Activated CD4-positive, CD25-positive, alpha-beta regulatory T cell treated with anti-CD3 and anti-CD28 coated beads, Interleukin-2, amount 50 U/mL, for 24 hours (primary cell): ENCODE results near the gene VRK2.
"Not testable (repeated sequence)": the region's sequence is repeated elsewhere in the genome, so short reads cannot be mapped to it uniquely, and the experiment has no call there.

Source experiments
- ATAC-seq, 2 donors: fragments of 150-1000 bp; cut with Tn5 transposase; one replicate each; pipeline ENCODE4 v1.10.0; 2021; ENCODE audit warnings: mild to moderate bottlenecking in 1 of 2, moderate library complexity in 1 of 2

The VRK2 gene

DNA sequence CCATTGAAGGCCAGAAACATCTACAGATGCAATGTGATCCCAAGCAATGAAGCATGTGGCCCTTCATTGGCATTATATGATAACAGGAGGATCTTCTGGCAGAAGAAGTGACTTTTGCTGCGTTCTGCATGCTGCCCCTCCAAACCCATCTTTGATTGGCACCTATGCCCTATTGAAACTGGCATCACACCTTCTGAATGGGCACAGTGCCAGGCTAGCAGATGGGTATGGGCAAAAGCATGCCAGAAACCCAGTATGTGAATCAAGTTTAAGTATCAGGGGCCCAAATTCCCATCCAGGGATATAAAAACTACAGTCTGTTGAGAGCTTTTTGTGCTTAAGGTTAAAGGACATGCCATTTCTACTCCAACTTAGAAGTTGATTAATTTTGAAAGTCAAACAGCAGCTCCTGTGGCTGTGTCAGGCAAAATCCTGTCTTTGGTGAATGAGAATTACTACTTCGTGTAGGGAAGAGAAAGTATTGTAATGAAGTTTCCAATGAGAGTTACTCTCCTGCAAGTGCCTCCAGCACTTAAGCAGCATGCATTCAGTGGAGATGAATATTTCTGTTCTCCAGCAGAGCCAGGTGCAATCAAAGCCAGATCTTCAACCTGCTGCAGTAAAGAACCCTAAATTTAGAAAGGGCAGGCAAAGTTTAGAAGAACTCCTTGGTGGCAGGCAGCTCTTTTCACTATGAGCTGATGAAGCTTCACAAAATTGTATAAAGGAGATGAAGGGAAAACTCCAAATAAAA is 8.6 kb downstream of the VRK2 start:
- no peak for ATAC-seq

GRCh38 chr2:58056192-58056916 is 9.7 kb downstream of the VRK2 start:
- no peak for ATAC-seq

DNA sequence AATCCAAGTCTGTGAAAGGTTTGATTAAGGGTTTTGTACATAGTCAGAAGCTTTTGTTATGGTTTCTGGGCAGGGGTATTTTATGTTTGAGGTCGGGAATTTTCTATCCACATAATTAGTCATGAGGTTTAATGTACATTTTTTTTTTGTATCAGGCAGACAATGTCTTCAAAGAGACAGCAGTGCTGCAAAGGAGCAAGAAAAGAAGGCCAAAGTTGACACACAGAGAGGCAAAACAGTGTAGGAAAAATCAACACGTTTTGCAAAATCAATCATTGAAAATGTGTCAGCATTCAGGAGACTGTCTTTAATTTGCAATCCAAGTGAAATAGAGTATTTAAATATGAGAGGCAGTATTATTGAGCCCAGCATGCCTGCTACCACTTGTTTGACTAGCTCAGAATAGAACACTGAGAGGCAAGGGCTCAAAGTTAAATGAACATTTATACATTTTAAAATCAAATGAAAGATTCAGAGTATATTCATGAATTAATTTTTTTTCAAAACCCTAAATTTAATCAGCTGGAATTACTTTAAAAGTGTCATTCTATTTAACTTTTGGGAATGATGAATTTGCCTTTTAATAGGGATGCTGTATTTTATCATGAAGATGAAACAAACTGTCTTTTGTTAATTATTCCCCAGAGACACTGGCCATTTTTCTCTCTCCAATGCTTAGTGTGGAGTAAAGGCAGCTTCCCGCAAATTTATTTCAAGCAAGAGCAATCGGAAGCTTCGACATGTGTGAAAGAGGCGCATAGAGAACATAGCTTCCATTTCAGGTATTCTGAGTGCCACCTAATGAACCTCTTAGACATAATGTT is 11.3 kb downstream of the VRK2 start:
- no peak for ATAC-seq

- ATAC-seq, result no peak
Measured at GRCh38 chr2:58063641-58064040, 17.0 kb downstream of the VRK2 start.

GRCh38 chr2:58064086-58064485 is 17.5 kb downstream of the VRK2 start:
- ATAC-seq, result peak in 1 of 2 donors; percentile 55

DNA sequence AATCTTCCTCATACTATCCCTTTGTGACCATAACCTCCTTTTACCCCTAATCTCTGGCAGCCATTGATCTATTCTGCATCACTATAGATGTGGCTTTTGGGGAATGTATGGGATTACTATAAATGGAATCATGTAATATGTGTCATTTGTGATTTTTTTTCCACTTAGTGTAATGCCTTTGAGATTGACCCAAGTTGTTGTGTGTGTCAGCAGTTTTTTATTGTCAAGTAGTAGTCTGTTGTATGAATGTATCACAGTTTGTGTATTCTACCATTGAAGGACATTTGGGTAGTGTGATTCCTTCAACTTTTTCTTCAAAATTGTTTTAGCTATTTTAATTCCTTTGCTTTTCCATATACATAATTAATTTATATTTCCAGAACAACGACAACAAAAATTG is 18.6 kb downstream of the VRK2 start:
- ATAC-seq, result no peak

DNA sequence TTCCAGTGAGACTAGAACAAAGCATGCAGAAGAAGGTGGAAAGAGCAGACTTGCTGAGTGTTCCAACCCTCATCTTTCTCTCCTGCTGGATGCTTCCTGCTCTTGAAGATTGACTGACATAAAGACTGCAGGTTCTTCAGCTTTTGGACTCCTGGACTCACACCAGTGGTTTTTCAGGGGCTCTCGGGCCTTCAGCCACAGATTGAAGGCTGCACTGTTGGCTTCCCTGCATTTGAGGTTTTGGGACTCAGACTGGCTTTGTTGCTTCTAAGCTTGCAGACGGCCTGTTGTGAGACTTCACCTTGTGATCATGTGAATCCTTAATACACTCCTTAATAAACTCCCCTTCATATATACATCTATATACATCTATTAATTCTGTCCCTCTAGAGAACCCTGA is 20.4 kb downstream of the VRK2 start:
- ATAC-seq, result no peak

- ATAC-seq, result no peak
Measured at GRCh38 chr2:58070765-58071164, 24.2 kb downstream of the VRK2 start.

DNA sequence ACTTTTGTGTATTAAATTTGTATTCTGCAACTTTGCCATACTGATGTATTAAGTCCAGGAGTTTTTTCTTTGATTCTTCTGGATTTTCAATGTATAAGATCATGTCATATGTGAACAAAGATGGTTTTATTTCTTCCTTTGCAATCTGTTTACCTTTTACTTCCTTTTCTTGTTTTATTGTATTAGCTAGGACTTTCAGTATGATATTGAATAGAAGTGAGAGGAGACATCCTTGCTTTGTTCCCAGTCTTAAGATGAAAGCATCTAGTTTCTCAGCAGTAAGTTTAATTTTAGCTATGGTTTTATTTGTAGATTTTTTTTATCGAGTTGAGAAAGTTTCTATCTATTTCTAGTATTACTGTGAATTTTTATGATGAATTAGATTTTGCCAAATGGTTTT is 25.5 kb downstream of the VRK2 start:
- ATAC-seq, result no peak

DNA sequence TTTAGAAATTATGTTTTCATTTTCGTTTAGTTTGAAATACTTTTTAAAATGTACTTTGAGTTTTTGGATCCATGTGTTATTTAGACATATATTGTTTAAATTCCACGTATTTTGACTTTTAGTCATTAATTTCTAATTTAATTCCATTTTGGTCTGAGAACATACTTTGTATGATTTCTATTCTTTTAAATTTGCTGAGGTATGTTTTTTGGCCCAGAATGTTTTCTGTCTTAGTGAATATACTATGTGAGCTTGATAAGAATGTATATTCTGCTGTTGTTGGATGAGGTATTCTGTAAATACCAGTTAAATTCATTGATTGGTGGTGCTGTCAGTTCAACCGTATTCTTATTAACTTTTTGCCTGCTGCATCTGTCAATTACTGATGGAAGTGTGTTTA is 26.4 kb downstream of the VRK2 start:
- no peak for ATAC-seq

GRCh38 chr2:58073751-58074150 is 27.1 kb downstream of the VRK2 start:
- ATAC-seq, result no peak

DNA sequence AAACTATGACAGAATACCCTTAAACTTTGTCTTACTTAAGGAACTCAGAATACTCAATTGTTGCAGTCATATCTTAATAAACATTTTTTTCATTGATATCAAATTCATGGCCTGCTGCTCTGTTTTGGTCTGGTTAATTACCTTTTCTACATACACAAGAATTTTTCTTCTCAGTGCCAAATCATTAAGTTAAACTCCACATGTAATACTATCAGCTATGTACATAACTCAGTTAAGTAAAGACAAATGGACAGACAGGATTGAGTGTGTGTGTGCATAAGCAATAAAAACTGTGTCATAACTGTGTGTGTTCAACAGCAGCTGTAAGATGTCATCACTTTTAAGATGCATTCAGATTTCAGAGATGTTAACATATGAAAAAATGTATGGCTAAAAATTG is 34.4 kb downstream of the VRK2 start:
- no peak for ATAC-seq

GRCh38 chr2:58089081-58089480 is 42.5 kb downstream of the VRK2 start:
- no peak for ATAC-seq

GRCh38 chr2:58092772-58093171 is 46.2 kb downstream of the VRK2 start:
- ATAC-seq, result not testable (repeated sequence)

GRCh38 chr2:58097025-58097424 is 50.4 kb downstream of the VRK2 start:
- no peak for ATAC-seq

GRCh38 chr2:58098254-58099095 is 51.9 kb downstream of the VRK2 start:
- no peak for ATAC-seq

DNA sequence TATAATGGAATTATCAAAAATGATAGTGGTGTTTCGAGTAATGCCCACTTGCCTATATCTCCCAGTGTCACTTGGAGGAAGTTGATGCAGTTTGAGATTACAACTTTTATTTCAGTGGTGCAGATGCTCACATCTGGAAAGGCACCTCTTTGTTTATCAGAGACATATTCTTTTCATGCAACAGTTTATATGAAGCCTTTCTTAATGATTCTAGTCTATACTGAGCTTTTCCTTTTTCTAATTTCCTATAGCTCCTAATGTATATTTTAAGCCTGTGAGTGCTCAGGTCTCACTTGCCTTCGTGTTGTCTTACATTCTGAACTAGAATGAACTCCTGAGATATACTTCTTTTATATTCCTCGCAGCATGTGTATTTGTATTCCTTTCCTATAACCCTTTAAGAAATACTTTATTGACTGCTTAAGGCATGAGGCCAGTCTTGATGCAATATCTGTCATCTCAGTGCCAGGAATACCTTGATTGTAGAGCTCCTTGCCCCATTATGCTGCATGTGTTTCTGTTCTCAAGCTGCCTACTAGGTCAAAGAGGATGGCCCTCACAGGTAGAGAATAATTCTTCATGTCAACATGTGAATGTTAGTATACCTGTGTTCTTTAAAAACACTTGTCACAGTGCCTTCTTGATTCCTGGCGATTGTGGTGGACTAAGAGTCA is 52.6 kb downstream of the VRK2 start:
- ATAC-seq, result no peak

DNA sequence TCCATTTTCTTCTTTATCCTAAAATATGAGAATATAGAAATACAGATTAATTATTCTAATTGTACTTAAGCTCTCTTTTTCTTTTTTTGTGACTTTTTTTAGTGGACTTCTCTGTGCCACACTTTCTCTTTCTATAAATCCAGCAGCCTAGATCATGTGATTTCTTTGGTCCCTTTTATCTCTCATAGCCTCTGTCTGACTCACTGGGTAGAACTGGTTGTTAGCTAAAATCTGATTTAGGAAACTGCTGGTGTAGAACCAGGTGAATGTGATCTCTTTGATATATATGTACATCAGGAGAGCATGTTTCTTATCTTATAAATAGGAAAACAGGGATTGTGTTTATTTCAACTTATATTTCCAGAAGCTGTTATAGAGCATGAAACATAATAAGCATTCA is 54.9 kb downstream of the VRK2 start:
- ATAC-seq, result no peak

DNA sequence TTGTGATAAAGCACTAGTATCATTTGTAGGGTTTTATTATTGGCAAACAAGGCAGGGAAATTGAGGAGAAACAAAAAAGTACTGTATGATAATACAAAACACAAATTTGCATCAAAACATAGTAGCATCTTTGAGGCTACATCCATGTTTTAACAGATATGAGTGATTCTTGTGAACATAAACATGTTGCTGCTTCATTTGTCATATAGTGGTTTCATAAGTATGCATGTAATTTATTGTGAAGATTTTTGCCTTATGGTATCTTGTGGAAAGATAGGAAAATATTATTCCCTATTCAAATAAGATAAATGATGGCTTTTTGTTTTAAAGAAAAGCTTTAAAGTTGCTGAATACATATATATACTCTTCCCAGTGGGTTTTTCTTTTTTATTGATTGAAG is 60.3 kb downstream of the VRK2 start:
- no peak for ATAC-seq

GRCh38 chr2:58107803-58108710 is 61.5 kb downstream of the VRK2 start:
- peak; percentile 67 to 91 for ATAC-seq

DNA sequence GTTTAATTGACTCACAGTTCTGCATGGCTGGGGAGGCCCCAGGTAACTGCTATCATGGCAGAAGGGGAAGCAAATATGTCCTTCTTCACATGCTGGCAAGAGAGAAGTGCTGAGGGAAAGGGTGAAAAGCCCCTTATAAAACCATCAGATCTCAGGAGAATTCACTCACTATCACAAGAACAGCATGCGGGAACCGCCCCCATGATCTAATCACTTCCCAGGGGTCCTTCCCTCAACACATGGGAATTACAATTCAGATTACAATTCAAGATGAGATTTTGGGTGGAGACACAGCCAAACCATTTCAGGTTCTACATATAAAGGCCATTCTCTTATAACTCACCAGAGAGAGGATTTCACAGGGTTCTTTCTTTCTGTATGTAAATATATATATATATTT is 62.9 kb downstream of the VRK2 start:
- no peak for ATAC-seq
